RWPE2 (cell line): ENCODE measurements around the gene NAA20.
A peak's percentile ranks its signal among the peaks of the same experiment; 100 is the strongest.

Experiments
- ATAC-seq: fragments of 200-7000 bp; cut with Tn5 transposase; 3 replicates; pipeline ENCODE4 v1.9.1; 2021; ENCODE audit warnings: low read depth
- DNase-seq: peaks from one replicate; pipeline ENCODE4 v3.0.0-alpha.2; 2020; ENCODE audit warnings: low spot score
- H3K27ac ChIP-seq: fragments of 450-650 bp; 2 replicates; pipeline ENCODE4 v1.5.1; 2017; ENCODE audit warnings: mild to moderate bottlenecking; ENCODE audit not compliant: poor library complexity, severe bottlenecking
- H3K27me3 ChIP-seq: fragments of 250-450 bp; sonication (Bioruptor Pico); 2 replicates; pipeline ENCODE4 v1.5.1; 2021; ENCODE audit warnings: mild to moderate bottlenecking, moderate library complexity; ENCODE audit not compliant: insufficient read depth, poor library complexity, severe bottlenecking
- H3K36me3 ChIP-seq: fragments of 250-450 bp; sonication (Bioruptor Pico); 2 replicates; pipeline ENCODE4 v1.5.1; 2020; ENCODE audit warnings: low read depth, mild to moderate bottlenecking, moderate library complexity
- H3K4me1 ChIP-seq: fragments of 250-450 bp; sonication (Bioruptor Pico); 2 replicates; pipeline ENCODE4 v1.5.1; 2021; ENCODE audit warnings: mild to moderate bottlenecking, moderate library complexity; ENCODE audit not compliant: insufficient read depth, poor library complexity, severe bottlenecking
- H3K4me3 ChIP-seq: fragments of 250-450 bp; sonication (Bioruptor Pico); 2 replicates; pipeline ENCODE4 v1.5.1; 2021; ENCODE audit warnings: mild to moderate bottlenecking, moderate library complexity; ENCODE audit not compliant: severe bottlenecking
- H3K9me3 ChIP-seq: fragments of 250-450 bp; sonication (Bioruptor Pico); 2 replicates; pipeline ENCODE4 v1.5.1; 2021; ENCODE audit warnings: mild to moderate bottlenecking, moderate library complexity; ENCODE audit not compliant: severe bottlenecking
- TF ChIP-seq, protein P1 (sequence below): fragments of 450-650 bp; IDR thresholded peaks from one replicate; pipeline ENCODE4 v1.5.1; 2017; ENCODE audit warnings: mild to moderate bottlenecking, moderate library complexity; ENCODE audit not compliant: poor library complexity, severe bottlenecking

The NAA20 gene

DNA sequence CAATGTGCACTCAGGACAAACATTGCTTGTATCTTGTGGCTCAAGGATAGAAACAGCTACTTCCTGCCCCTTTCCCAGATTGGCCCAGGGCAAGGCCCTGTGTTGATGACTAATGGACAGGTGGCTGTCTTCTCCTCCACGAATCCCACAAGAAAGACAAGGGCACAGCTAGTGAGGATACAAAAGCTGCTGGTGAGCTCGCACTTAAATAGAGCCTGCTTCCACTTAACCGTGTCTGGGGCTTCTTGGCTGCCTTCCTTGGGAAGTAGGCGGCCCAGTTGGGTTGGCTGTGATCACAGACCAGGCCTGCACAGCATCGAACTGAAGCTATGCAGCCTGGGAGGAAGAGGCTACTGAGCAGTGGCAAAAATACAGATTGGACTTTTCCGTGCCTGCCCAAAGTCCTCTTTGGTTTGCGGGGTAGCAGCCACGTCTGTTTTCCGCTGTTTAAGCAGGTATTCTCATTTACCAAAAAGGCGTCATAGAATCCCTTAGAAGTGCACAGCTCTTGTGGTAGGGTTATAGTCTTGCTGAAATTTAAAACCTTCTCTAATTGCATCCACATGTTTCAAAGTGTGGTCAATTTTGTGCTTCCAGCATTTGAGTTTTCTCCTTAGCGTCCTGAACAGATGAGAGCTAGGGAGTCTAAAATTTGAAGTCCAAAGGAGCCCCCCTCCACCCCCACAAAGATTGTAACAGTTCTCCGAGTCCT, 23.0 kb upstream of the NAA20 start:
- no peaks in the 10 kb centered on the region for H3K27me3 ChIP-seq
- peak; percentile 86 for DNase-seq
- peak; percentile 70 for ATAC-seq
- TF ChIP-seq, protein P1, sequence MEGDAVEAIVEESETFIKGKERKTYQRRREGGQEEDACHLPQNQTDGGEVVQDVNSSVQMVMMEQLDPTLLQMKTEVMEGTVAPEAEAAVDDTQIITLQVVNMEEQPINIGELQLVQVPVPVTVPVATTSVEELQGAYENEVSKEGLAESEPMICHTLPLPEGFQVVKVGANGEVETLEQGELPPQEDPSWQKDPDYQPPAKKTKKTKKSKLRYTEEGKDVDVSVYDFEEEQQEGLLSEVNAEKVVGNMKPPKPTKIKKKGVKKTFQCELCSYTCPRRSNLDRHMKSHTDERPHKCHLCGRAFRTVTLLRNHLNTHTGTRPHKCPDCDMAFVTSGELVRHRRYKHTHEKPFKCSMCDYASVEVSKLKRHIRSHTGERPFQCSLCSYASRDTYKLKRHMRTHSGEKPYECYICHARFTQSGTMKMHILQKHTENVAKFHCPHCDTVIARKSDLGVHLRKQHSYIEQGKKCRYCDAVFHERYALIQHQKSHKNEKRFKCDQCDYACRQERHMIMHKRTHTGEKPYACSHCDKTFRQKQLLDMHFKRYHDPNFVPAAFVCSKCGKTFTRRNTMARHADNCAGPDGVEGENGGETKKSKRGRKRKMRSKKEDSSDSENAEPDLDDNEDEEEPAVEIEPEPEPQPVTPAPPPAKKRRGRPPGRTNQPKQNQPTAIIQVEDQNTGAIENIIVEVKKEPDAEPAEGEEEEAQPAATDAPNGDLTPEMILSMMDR = no peak
- no peak overlapping the region for H3K4me3 ChIP-seq
- no peaks in the 10 kb centered on the region for H3K9me3 ChIP-seq
- H3K36me3 ChIP-seq = peaks cover 86% of the 10 kb centered on the region
- peaks cover 47% of the 10 kb centered on the region for H3K4me1 ChIP-seq
- peak overlapping the region; percentile 100 for H3K27ac ChIP-seq

DNA sequence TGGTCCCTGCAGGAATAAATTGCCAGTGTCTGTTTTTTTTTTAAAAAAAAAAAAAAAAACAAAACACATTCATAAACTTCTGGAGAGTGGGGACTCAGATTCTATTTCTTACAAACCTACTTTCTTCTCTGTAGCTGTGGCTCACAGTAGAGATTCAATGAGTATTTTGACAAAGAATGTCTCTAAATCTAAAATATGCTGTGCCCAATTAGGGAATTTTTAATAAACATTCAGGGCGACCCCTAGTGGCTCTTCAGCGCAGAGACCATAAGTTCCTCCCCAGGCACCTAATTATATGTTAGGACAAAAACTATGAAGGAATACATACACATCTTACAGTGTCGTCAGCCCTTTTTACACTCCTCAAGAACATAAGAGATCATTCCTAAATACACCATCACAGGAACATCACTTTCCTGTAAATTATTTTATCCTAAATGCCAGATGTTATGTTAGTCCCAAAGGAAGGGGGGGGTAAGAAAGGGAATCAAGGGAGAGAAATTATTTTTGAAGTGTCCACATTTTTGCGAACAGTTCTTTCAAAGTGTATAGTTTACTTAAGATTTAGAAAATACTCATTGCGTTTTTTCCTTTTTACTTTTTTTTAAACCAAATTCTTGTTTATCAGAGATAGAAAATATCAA, 21.8 kb upstream of the NAA20 start:
- Histone ChIP-seq H3K27ac (peak overlapping the region; percentile 100), H3K36me3 (peaks cover 89% of the 10 kb centered on the region), H3K27me3 (no peaks in the 10 kb centered on the region), H3K9me3 (no peaks in the 10 kb centered on the region), H3K4me1 (peaks cover 45% of the 10 kb centered on the region), H3K4me3 (no peak overlapping the region)
- no peak for DNase-seq
- no peak for ATAC-seq
- TF ChIP-seq, protein P1 = peak; percentile 96

DNA sequence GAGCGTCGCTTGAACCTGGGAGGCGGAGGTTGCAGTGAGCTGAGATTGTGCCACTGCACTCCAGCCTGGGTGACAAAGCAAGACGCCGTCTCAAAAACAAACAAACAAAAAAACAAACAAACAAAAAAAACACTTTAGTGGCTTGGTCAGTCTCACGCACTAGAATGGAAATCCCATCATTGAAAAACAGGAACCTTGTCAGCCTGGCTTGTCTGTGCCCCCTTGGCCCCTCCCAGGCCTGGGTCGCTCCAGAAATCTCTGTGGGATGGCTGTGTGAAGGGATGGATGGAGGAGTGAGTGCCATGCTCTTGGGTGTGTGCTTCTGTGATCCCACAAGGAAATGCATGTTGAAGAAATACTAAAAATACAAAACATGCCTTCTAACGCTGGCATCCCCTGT, 20.9 kb upstream of the NAA20 start:
- H3K4me1 ChIP-seq = peaks cover 36% of the 10 kb centered on the region
- peak overlapping the region; percentile 100 for H3K27ac ChIP-seq
- H3K4me3 ChIP-seq = no peak overlapping the region
- H3K27me3 ChIP-seq = no peaks in the 10 kb centered on the region
- H3K9me3 ChIP-seq = no peaks in the 10 kb centered on the region
- H3K36me3 ChIP-seq = peaks cover 89% of the 10 kb centered on the region
- TF ChIP-seq, protein P1 = no peak
- no peak for DNase-seq
- no peak for ATAC-seq

DNA sequence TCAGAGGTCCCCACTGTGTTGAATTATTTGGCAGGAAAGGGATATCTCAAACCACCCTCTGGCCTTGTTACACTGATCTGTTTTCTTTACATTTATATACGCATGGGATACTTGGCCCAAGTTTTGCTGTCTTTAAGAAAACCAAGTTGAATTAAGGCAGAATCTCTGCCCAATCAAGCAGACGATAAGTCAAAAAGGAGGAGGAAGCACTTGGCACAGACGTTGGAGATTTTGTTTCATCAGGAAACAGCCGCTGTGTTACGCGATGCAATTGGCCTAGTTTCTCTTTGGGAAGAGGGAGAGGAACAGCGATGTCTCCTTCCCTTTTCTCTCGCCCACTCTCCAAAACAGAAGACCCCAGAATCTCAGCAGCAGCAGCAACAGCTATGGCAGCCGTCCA, 20.2 kb upstream of the NAA20 start:
- H3K27ac ChIP-seq = peak overlapping the region; percentile 100
- peaks cover 29% of the 10 kb centered on the region for H3K4me1 ChIP-seq
- no peak overlapping the region for H3K4me3 ChIP-seq
- TF ChIP-seq, protein P1 = no peak
- peaks cover 89% of the 10 kb centered on the region for H3K36me3 ChIP-seq
- no peaks in the 10 kb centered on the region for H3K27me3 ChIP-seq
- ATAC-seq (no peak), DNase-seq (no peak)
- no peaks in the 10 kb centered on the region for H3K9me3 ChIP-seq
